ENCODE results near the gene SLCO2A1.

The SLCO2A1 gene

DNA sequence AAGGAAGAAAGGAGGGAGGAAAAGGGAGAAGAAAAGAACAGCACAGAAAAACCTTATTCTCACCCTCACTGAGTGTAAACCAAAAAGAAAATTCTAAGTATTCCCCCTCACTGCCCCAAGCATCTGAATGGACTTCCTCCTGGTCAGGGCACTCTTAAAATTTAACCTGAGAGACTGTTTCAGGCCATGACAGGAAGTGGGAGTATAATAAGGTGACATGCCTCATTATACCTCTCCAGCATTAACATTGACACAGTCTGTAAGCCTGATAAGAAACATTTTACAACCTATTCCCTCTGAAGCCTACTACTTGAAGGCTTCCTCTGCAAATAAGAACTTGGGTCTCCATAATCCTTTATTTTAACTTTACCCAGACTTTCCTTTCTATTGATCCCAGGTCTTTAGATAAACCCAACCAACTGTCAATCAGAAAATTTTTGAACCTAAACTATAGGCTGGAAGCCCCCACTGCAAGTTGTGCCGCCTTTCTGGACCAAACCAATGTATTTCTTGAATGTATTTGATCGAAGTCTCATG is 41.7 kb downstream of the SLCO2A1 start:
- Histone ChIP-seq H3K4me3 (ENCODE audit: control insufficient read depth in 1 of 7, extremely low read depth in 1 of 7, insufficient read depth in 4 of 7, low read depth in 2 of 7, low read length in 6 of 7) (no peak overlapping the region), H3K27ac (ENCODE audit: insufficient read depth in 1 of 2, low read depth in 1 of 2, low read length in 2 of 2, poor library complexity in 1 of 2, severe bottlenecking in 2 of 2) (no peak overlapping the region), H3K4me1 (ENCODE audit: control extremely low read depth in 1 of 4, control insufficient read depth in 4 of 4, insufficient read depth in 4 of 4, low read length in 3 of 4) (peaks cover 17 to 59% (median 36%) of the 10 kb centered on the region in 4 experiments), H3K36me3 (ENCODE audit: control insufficient read depth in 4 of 4, insufficient read depth in 4 of 4, low read length in 3 of 4) (no peaks in the 10 kb centered on the region), H3K9me3 (ENCODE audit: control extremely low read depth in 1 of 5, control insufficient read depth in 4 of 5, insufficient read depth in 2 of 5, low read depth in 1 of 5, low read length in 4 of 5) (no peaks in the 10 kb centered on the region), H3K27me3 (replicated peaks in 2 of 5; ENCODE audit: control insufficient read depth in 4 of 5, insufficient read depth in 5 of 5, low read length in 4 of 5) (no peaks in the 10 kb centered on the region)
- POLR2A ChIA-PET, result no interaction called here
- no peak for DNase-seq
- CTCF ChIA-PET, result no interaction called here
- 92% methylated on average over 2 of the region's 2 CpGs for WGBS (ENCODE audit: insufficient coverage)

GRCh38 chr3:133987136-133987535 is 42.6 kb downstream of the SLCO2A1 start:
- ChIA-PET CTCF (no interaction called here), POLR2A (no interaction called here)
- no peaks in the 10 kb centered on the region for H3K27me3 ChIP-seq (replicated peaks in 2 of 5; ENCODE audit: control insufficient read depth in 4 of 5, insufficient read depth in 5 of 5, low read length in 4 of 5)
- peaks cover 17 to 51% (median 33%) of the 10 kb centered on the region in 4 experiments for H3K4me1 ChIP-seq (ENCODE audit: control extremely low read depth in 1 of 4, control insufficient read depth in 4 of 4, insufficient read depth in 4 of 4, low read length in 3 of 4)
- no peak overlapping the region for H3K4me3 ChIP-seq (ENCODE audit: control insufficient read depth in 1 of 7, extremely low read depth in 1 of 7, insufficient read depth in 4 of 7, low read depth in 2 of 7, low read length in 6 of 7)
- no peaks in the 10 kb centered on the region for H3K36me3 ChIP-seq (ENCODE audit: control insufficient read depth in 4 of 4, insufficient read depth in 4 of 4, low read length in 3 of 4)
- H3K9me3 ChIP-seq (ENCODE audit: control extremely low read depth in 1 of 5, control insufficient read depth in 4 of 5, insufficient read depth in 2 of 5, low read depth in 1 of 5, low read length in 4 of 5), result no peaks in the 10 kb centered on the region
- peak in 1 of 3 donors; percentile 14 for DNase-seq
- no peak overlapping the region for H3K27ac ChIP-seq (ENCODE audit: insufficient read depth in 1 of 2, low read depth in 1 of 2, low read length in 2 of 2, poor library complexity in 1 of 2, severe bottlenecking in 2 of 2)
- 38% methylated on average over 3 of the region's 8 CpGs for WGBS (ENCODE audit: insufficient coverage)

DNA sequence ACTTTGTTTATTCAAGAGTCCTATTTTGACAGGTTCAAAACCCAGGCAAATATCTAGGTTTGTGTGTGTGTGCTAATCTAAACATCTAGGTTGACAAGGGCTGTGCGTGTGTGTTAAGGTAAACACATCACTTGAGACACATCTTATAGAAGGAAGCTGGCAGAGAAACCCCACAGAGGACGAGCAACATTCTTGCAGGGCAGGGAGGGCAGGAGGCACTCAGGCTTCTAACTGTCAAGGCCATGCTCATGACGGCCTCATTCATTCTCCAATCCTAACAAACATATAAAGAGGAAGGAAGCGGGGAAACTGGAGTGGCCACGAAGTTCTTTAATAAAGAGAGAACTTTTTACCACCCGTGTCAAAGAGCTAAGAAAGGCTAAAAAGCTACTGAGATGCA is 43.4 kb downstream of the SLCO2A1 start:
- CTCF ChIA-PET, result interaction anchor here (0.8 kb wide), 1 partner anchor 36 kb away, joined by 3 read pairs; no protein-coding TSS in a partner anchor
- POLR2A ChIA-PET, result no interaction called here
- Histone ChIP-seq H3K27ac (ENCODE audit: insufficient read depth in 1 of 2, low read depth in 1 of 2, low read length in 2 of 2, poor library complexity in 1 of 2, severe bottlenecking in 2 of 2) (no peak overlapping the region), H3K9me3 (ENCODE audit: control extremely low read depth in 1 of 5, control insufficient read depth in 4 of 5, insufficient read depth in 2 of 5, low read depth in 1 of 5, low read length in 4 of 5) (no peaks in the 10 kb centered on the region), H3K4me3 (ENCODE audit: control insufficient read depth in 1 of 7, extremely low read depth in 1 of 7, insufficient read depth in 4 of 7, low read depth in 2 of 7, low read length in 6 of 7) (no peak overlapping the region), H3K4me1 (ENCODE audit: control extremely low read depth in 1 of 4, control insufficient read depth in 4 of 4, insufficient read depth in 4 of 4, low read length in 3 of 4) (peaks cover 14 to 43% (median 25%) of the 10 kb centered on the region in 4 experiments), H3K27me3 (replicated peaks in 2 of 5; ENCODE audit: control insufficient read depth in 4 of 5, insufficient read depth in 5 of 5, low read length in 4 of 5) (no peaks in the 10 kb centered on the region), H3K36me3 (ENCODE audit: control insufficient read depth in 4 of 4, insufficient read depth in 4 of 4, low read length in 3 of 4) (no peaks in the 10 kb centered on the region)
- WGBS (ENCODE audit: insufficient coverage), result 12% methylated on average over 3 of the region's 6 CpGs
- peak in 2 of 3 donors; percentile 74 to 75 for DNase-seq

- DNase-seq, result no peak
- 100% methylated on average over 5 of the region's 7 CpGs for WGBS (ENCODE audit: insufficient coverage)
Observed at GRCh38 chr3:133984975-133985374, 44.8 kb downstream of the SLCO2A1 start.

GRCh38 chr3:133983576-133984560 is 45.9 kb downstream of the SLCO2A1 start:
- ChIA-PET CTCF (interaction anchor here (1.3 kb wide), 1 partner anchor 8 kb away, joined by 3 read pairs; no protein-coding TSS in a partner anchor), POLR2A (no interaction called here)
- no peaks in the 10 kb centered on the region for H3K27me3 ChIP-seq (replicated peaks in 2 of 5; ENCODE audit: control insufficient read depth in 4 of 5, insufficient read depth in 5 of 5, low read length in 4 of 5)
- no peak overlapping the region for H3K27ac ChIP-seq (ENCODE audit: insufficient read depth in 1 of 2, low read depth in 1 of 2, low read length in 2 of 2, poor library complexity in 1 of 2, severe bottlenecking in 2 of 2)
- H3K4me3 ChIP-seq (ENCODE audit: control insufficient read depth in 1 of 7, extremely low read depth in 1 of 7, insufficient read depth in 4 of 7, low read depth in 2 of 7, low read length in 6 of 7), result no peak overlapping the region
- 95% methylated on average over 8 of the region's 9 CpGs for WGBS (ENCODE audit: insufficient coverage)
- no peaks in the 10 kb centered on the region for H3K9me3 ChIP-seq (ENCODE audit: control extremely low read depth in 1 of 5, control insufficient read depth in 4 of 5, insufficient read depth in 2 of 5, low read depth in 1 of 5, low read length in 4 of 5)
- no peak for DNase-seq
- H3K36me3 ChIP-seq (ENCODE audit: control insufficient read depth in 4 of 4, insufficient read depth in 4 of 4, low read length in 3 of 4), result no peaks in the 10 kb centered on the region
- H3K4me1 ChIP-seq (ENCODE audit: control extremely low read depth in 1 of 4, control insufficient read depth in 4 of 4, insufficient read depth in 4 of 4, low read length in 3 of 4), result peaks cover 10 to 32% (median 17%) of the 10 kb centered on the region in 4 experiments

More at GRCh38 chr3:133984975-133985374, 44.8 kb downstream of the SLCO2A1 start:
- Histone ChIP-seq H3K27me3 (replicated peaks in 2 of 5; ENCODE audit: control insufficient read depth in 4 of 5, insufficient read depth in 5 of 5, low read length in 4 of 5) (no peaks in the 10 kb centered on the region), H3K27ac (ENCODE audit: insufficient read depth in 1 of 2, low read depth in 1 of 2, low read length in 2 of 2, poor library complexity in 1 of 2, severe bottlenecking in 2 of 2) (no peak overlapping the region), H3K4me1 (ENCODE audit: control extremely low read depth in 1 of 4, control insufficient read depth in 4 of 4, insufficient read depth in 4 of 4, low read length in 3 of 4) (peaks cover 6 to 31% (median 16%) of the 10 kb centered on the region in 4 experiments), H3K4me3 (ENCODE audit: control insufficient read depth in 1 of 7, extremely low read depth in 1 of 7, insufficient read depth in 4 of 7, low read depth in 2 of 7, low read length in 6 of 7) (no peak overlapping the region), H3K9me3 (ENCODE audit: control extremely low read depth in 1 of 5, control insufficient read depth in 4 of 5, insufficient read depth in 2 of 5, low read depth in 1 of 5, low read length in 4 of 5) (no peaks in the 10 kb centered on the region), H3K36me3 (ENCODE audit: control insufficient read depth in 4 of 4, insufficient read depth in 4 of 4, low read length in 3 of 4) (no peaks in the 10 kb centered on the region)
- ChIA-PET CTCF (no interaction called here), POLR2A (no interaction called here)

GRCh38 chr3:133983126-133983525 is 46.6 kb downstream of the SLCO2A1 start:
- WGBS (ENCODE audit: insufficient coverage), result 98% methylated on average over 7 of the region's 7 CpGs
- no peaks in the 10 kb centered on the region for H3K27me3 ChIP-seq (replicated peaks in 2 of 5; ENCODE audit: control insufficient read depth in 4 of 5, insufficient read depth in 5 of 5, low read length in 4 of 5)
- H3K27ac ChIP-seq (ENCODE audit: insufficient read depth in 1 of 2, low read depth in 1 of 2, low read length in 2 of 2, poor library complexity in 1 of 2, severe bottlenecking in 2 of 2), result no peak overlapping the region
- H3K9me3 ChIP-seq (ENCODE audit: control extremely low read depth in 1 of 5, control insufficient read depth in 4 of 5, insufficient read depth in 2 of 5, low read depth in 1 of 5, low read length in 4 of 5), result no peaks in the 10 kb centered on the region
- peaks cover 10 to 29% (median 14%) of the 10 kb centered on the region in 4 experiments for H3K4me1 ChIP-seq (ENCODE audit: control extremely low read depth in 1 of 4, control insufficient read depth in 4 of 4, insufficient read depth in 4 of 4, low read length in 3 of 4)
- CTCF ChIA-PET, result interaction anchor here (1.0 to 1.3 kb wide), 2 partner anchors 9 to 17 kb away, joined by 3 read pairs; no protein-coding TSS in a partner anchor
- no peaks in the 10 kb centered on the region for H3K36me3 ChIP-seq (ENCODE audit: control insufficient read depth in 4 of 4, insufficient read depth in 4 of 4, low read length in 3 of 4)
- POLR2A ChIA-PET, result no interaction called here
- no peak for DNase-seq
- no peak overlapping the region for H3K4me3 ChIP-seq (ENCODE audit: control insufficient read depth in 1 of 7, extremely low read depth in 1 of 7, insufficient read depth in 4 of 7, low read depth in 2 of 7, low read length in 6 of 7)

- ChIA-PET CTCF (no interaction called here), POLR2A (no interaction called here)
- DNase-seq, result no peak
- no peak overlapping the region for H3K4me3 ChIP-seq (ENCODE audit: control insufficient read depth in 1 of 7, extremely low read depth in 1 of 7, insufficient read depth in 4 of 7, low read depth in 2 of 7, low read length in 6 of 7)
- no peak overlapping the region for H3K27ac ChIP-seq (ENCODE audit: insufficient read depth in 1 of 2, low read depth in 1 of 2, low read length in 2 of 2, poor library complexity in 1 of 2, severe bottlenecking in 2 of 2)
- H3K36me3 ChIP-seq (ENCODE audit: control insufficient read depth in 4 of 4, insufficient read depth in 4 of 4, low read length in 3 of 4), result no peaks in the 10 kb centered on the region
- peaks cover 0 to 10% (median 5%) of the 10 kb centered on the region in 4 experiments for H3K4me1 ChIP-seq (ENCODE audit: control extremely low read depth in 1 of 4, control insufficient read depth in 4 of 4, insufficient read depth in 4 of 4, low read length in 3 of 4)
- 96% methylated on average over 4 of the region's 4 CpGs for WGBS (ENCODE audit: insufficient coverage)
- no peaks in the 10 kb centered on the region for H3K9me3 ChIP-seq (ENCODE audit: control extremely low read depth in 1 of 5, control insufficient read depth in 4 of 5, insufficient read depth in 2 of 5, low read depth in 1 of 5, low read length in 4 of 5)
- no peaks in the 10 kb centered on the region for H3K27me3 ChIP-seq (replicated peaks in 2 of 5; ENCODE audit: control insufficient read depth in 4 of 5, insufficient read depth in 5 of 5, low read length in 4 of 5)
Observed at GRCh38 chr3:133980550-133980949, 49.2 kb downstream of the SLCO2A1 start.
